KMS-11 (cell line): ENCODE measurements around the gene ABI3BP.

ENCODE experiments used
- H2AFZ ChIP-seq: fragments of 200-600 bp; sonication (generic); 2 replicates; pipeline ENCODE4 v1.6.1; 2016; ENCODE audit warnings: antibody characterized with exemption, mixed run types, low read depth
- H3K27ac ChIP-seq: fragments of 200-600 bp; sonication (generic); 2 replicates; pipeline ENCODE4 v1.6.1; 2016; ENCODE audit warnings: mild to moderate bottlenecking, mixed run types
- H3K27me3 ChIP-seq: fragments of 200-600 bp; sonication (generic); 2 replicates; pipeline ENCODE4 v1.6.1; 2017; ENCODE audit warnings: mild to moderate bottlenecking, low read depth, mixed run types, moderate library complexity; ENCODE audit not compliant: insufficient read depth
- H3K36me3 ChIP-seq: fragments of 200-600 bp; sonication (generic); 2 replicates; pipeline ENCODE4 v1.6.1; 2017; ENCODE audit warnings: mild to moderate bottlenecking, mixed run types; ENCODE audit not compliant: insufficient read depth
- H3K4me1 ChIP-seq: fragments of 200-600 bp; sonication (generic); 2 replicates; pipeline ENCODE4 v1.6.1; 2016; ENCODE audit warnings: mild to moderate bottlenecking, low read depth, mixed run types; ENCODE audit not compliant: poor library complexity, severe bottlenecking
- H3K4me2 ChIP-seq: fragments of 200-600 bp; sonication (generic); 2 replicates; pipeline ENCODE4 v1.7.0; 2016; ENCODE audit warnings: mild to moderate bottlenecking, mixed run types
- H3K4me3 ChIP-seq: fragments of 200-600 bp; sonication (generic); IDR thresholded peaks from 2 replicates; pipeline ENCODE4 v1.6.1; 2017; ENCODE audit warnings: low read depth, low read length, mixed read lengths; ENCODE audit not compliant: insufficient read depth
- H3K79me2 ChIP-seq: fragments of 200-600 bp; sonication (generic); 2 replicates; pipeline ENCODE4 v1.6.1; 2016; ENCODE audit warnings: low read depth, mixed run types; ENCODE audit not compliant: insufficient read depth
- H3K9ac ChIP-seq: fragments of 200-600 bp; sonication (generic); 2 replicates; pipeline ENCODE4 v1.6.1; 2016; ENCODE audit warnings: mild to moderate bottlenecking, mixed run types
- H4K20me1 ChIP-seq: fragments of 200-600 bp; sonication (generic); 2 replicates; pipeline ENCODE4 v1.6.1; 2016; ENCODE audit warnings: mild to moderate bottlenecking, mixed run types; ENCODE audit not compliant: insufficient read depth
- TF ChIP-seq, protein P1 (sequence below): fragments of 200-600 bp; sonication (generic); conservative IDR thresholded peaks from 2 replicates; pipeline ENCODE4 v1.6.1; 2017; ENCODE audit warnings: low read depth, mild to moderate bottlenecking, antibody characterized with exemption, low read length, moderate library complexity, mixed read lengths

ABI3BP gene

DNA sequence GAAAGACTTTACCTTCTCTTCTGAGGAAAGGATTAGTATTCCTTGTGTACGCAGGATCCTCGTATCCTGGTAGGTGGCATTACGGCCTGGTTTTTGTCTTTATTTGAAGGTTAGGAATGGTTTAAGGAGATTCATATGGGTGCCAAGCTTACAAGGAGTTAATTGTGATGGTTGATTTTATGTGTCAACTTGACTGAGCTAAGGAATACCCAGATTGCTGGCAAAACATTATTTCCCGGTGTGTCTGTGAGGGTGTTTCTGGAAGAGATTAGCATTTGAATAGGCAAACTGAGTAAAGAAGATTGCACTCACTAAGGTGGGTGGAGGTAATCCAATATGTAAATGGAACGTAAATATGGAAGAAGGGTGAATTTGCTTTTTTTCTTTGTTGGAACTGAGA is 44.4 kb upstream of the ABI3BP start:
- H2AFZ ChIP-seq, result no peak overlapping the region
- TF ChIP-seq, protein P1, sequence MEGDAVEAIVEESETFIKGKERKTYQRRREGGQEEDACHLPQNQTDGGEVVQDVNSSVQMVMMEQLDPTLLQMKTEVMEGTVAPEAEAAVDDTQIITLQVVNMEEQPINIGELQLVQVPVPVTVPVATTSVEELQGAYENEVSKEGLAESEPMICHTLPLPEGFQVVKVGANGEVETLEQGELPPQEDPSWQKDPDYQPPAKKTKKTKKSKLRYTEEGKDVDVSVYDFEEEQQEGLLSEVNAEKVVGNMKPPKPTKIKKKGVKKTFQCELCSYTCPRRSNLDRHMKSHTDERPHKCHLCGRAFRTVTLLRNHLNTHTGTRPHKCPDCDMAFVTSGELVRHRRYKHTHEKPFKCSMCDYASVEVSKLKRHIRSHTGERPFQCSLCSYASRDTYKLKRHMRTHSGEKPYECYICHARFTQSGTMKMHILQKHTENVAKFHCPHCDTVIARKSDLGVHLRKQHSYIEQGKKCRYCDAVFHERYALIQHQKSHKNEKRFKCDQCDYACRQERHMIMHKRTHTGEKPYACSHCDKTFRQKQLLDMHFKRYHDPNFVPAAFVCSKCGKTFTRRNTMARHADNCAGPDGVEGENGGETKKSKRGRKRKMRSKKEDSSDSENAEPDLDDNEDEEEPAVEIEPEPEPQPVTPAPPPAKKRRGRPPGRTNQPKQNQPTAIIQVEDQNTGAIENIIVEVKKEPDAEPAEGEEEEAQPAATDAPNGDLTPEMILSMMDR, result no peak
- no peak overlapping the region for H3K4me3 ChIP-seq
- no peak overlapping the region for H3K9ac ChIP-seq
- H3K27me3 ChIP-seq, result no peaks in the 10 kb centered on the region
- H3K27ac ChIP-seq, result no peak overlapping the region
- H3K79me2 ChIP-seq, result no peaks in the 10 kb centered on the region
- H3K4me2 ChIP-seq, result no peak overlapping the region
- H4K20me1 ChIP-seq, result no peaks in the 10 kb centered on the region
- H3K4me1 ChIP-seq, result no peaks in the 10 kb centered on the region
- H3K36me3 ChIP-seq, result no peaks in the 10 kb centered on the region

DNA sequence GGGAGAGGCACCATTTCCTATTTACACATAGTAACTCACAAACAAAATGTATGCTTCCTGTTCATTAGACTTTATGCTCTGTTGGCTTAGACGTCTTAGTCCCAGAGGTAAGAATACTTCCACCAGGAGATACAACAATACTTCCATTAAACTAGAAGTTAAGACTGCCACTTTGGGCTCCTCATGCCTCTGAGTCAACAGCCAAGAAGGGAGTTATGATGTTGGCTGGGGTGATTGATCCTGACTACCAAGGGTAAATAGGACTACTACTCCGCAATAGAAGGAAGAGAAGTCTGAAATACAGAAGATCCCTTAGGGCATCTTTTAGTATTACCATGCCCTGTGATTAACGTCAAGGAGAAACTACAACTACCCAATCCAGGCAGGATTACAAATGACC is 43.5 kb upstream of the ABI3BP start:
- Histone ChIP-seq H3K36me3 (no peaks in the 10 kb centered on the region), H3K79me2 (no peaks in the 10 kb centered on the region), H3K4me1 (no peaks in the 10 kb centered on the region), H3K4me3 (no peak overlapping the region), H4K20me1 (no peaks in the 10 kb centered on the region), H3K27ac (no peak overlapping the region), H2AFZ (no peak overlapping the region), H3K4me2 (no peak overlapping the region), H3K9ac (no peak overlapping the region), H3K27me3 (no peaks in the 10 kb centered on the region)
- TF ChIP-seq, protein P1, result no peak

DNA sequence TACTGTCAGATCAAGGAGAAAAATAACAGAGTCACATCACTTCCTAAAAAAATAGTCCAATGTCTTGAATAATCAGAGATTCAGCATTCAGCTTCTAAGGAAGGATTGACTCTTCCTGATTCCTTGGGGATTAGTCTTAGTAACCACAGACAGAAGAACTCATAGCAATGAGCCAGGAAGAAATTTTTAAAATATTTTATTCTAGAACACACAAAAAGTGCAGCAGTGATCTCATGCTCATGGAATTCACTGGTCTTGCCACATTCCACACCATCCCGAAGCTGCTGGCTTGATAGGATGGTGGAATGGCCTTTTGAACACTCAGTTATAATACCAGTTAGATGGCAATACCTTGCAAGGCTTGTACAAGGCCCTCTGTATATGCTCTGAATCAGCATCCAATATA is 43.0 kb upstream of the ABI3BP start:
- no peaks in the 10 kb centered on the region for H3K36me3 ChIP-seq
- H2AFZ ChIP-seq, result no peak overlapping the region
- no peaks in the 10 kb centered on the region for H3K79me2 ChIP-seq
- TF ChIP-seq, protein P1, result no peak
- no peaks in the 10 kb centered on the region for H4K20me1 ChIP-seq
- no peak overlapping the region for H3K4me2 ChIP-seq
- no peak overlapping the region for H3K27ac ChIP-seq
- no peaks in the 10 kb centered on the region for H3K27me3 ChIP-seq
- H3K4me1 ChIP-seq, result no peaks in the 10 kb centered on the region
- H3K9ac ChIP-seq, result no peak overlapping the region
- H3K4me3 ChIP-seq, result no peak overlapping the region

DNA sequence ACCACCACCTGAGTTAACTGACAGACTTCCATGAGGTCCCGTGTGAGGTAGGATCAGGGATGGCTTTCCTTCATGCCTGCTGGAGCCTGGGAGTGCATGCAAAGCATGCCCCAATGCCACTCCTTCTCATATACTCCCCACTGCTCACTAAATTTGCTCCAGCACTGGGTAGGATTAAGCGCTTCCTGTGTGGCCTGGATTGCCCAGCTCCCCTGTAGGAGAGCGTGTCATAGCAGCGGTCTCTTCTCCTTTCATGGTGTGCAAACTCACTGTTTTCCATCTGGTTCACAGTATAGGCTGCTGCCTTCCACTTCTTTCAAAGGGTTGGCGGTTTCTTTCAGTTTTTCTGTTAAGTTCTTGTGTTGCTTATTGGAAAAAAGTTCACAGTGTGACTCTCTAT is 34.1 kb upstream of the ABI3BP start:
- Histone ChIP-seq H3K36me3 (no peaks in the 10 kb centered on the region), H3K27ac (no peak overlapping the region), H3K4me3 (no peak overlapping the region), H3K79me2 (no peaks in the 10 kb centered on the region), H3K4me2 (no peak overlapping the region), H3K4me1 (no peaks in the 10 kb centered on the region), H4K20me1 (no peaks in the 10 kb centered on the region), H2AFZ (no peak overlapping the region), H3K27me3 (no peaks in the 10 kb centered on the region), H3K9ac (no peak overlapping the region)
- TF ChIP-seq, protein P1, result no peak

DNA sequence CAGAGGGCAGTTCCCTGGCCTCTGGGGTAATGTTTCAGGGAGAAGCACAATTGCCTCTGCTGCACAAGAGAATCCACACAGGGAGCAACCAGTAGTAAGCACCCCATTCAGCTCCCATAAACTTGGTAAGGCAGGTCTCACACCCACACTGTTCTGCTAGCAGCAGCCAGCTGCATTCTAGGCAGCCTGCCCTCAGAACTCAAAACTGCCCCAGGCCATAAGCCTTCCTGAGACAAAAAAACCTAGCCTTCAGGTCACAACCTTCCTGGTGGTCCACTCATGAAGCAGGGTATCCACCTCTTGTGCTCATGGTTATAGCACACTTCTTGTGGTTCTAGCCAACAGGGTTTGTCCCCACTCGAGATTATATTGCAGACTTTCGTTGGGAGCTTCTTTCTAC is 33.7 kb upstream of the ABI3BP start:
- no peak overlapping the region for H2AFZ ChIP-seq
- H3K4me2 ChIP-seq, result no peak overlapping the region
- H3K4me3 ChIP-seq, result no peak overlapping the region
- H4K20me1 ChIP-seq, result no peaks in the 10 kb centered on the region
- no peaks in the 10 kb centered on the region for H3K4me1 ChIP-seq
- TF ChIP-seq, protein P1, result no peak
- H3K36me3 ChIP-seq, result no peaks in the 10 kb centered on the region
- no peak overlapping the region for H3K9ac ChIP-seq
- no peaks in the 10 kb centered on the region for H3K79me2 ChIP-seq
- H3K27ac ChIP-seq, result no peak overlapping the region
- no peaks in the 10 kb centered on the region for H3K27me3 ChIP-seq
